Fibroblast of villous mesenchyme (primary cell): Measurements from ENCODE around the gene GPS2. TPM values are rescaled to one million over a fixed set of nuclear protein-coding genes. Genes with fewer than 3 reads are reported as not detected.
A peak's percentile ranks its signal among the peaks of the same experiment; 100 is the strongest.
"Not testable (repeated sequence)": the region's sequence is repeated elsewhere in the genome, so short reads cannot be mapped to it uniquely, and the experiment has no call there.

Experiments used
- DNase-seq: peaks from one replicate; pipeline ENCODE4 v3.0.0-alpha.2; 2010; ENCODE audit warnings: low read depth
- H3K4me3 ChIP-seq: 2 replicates; pipeline ENCODE4 v1.5.1; 2011; ENCODE audit warnings: low read depth, mild to moderate bottlenecking, low read length
- total RNA-seq: library from RNA; depleted of rRNA; stranded (reverse); fragments of >200 nt; gene quantifications from 2 replicates; pipeline ENCODE4 v1.2.3, GENCODE V29; 2012
- TF ChIP-seq, protein P1 (sequence below): IDR thresholded peaks from 2 replicates; pipeline ENCODE4 v1.5.1; 2012; ENCODE audit warnings: low read depth, mild to moderate bottlenecking, low read length; ENCODE audit not compliant: insufficient read depth

GPS2 gene
- total RNA-seq, 1 donor = 45.3 TPM

DNA sequence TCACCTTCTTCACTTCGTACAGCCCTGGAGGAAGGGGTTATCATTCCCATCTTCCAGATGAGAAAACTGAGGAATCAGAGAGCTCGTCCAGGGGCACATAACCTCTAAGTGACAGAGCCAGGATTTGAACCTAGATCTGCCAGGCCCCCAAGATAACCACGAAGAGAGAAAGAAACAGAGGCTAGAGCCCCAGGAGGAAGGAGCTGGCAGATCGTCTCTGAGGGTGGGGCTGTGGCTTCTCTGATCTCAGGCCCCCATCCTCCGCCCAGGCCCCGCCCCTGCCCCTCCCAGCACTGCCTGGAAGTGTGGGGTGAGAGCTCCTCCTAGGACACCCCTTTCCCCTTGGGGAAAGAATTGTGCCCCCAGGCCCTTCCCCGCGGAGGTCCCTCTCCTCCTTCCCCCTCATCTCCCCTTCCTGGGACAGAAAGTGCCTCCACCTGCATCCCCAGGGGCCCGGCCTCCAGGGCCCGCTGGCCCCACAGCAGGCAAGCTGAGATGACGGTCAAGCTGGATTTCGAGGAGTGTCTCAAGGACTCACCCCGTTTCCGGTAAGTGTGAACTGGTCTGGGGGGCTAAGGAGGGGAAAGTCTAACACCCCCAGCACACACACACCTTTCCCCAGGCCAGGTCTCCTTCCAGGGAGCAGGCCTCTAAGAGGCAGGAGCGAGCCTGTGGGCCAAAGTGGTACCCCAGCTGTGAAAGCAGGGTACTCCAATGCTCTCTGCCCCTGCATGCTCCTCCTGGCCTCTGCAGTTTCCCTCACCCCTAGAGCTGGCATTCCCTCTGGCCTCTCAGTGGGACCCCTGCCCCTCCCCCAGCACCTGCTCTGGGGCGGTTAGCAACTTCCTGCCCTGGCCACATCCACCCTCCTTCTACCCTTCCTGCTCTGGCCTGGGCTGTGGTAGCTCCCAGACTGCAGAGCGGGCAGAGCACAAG lies 21.3 kb upstream of the GPS2 start, which contains the start of gene ACAP1:
Gene ACAP1 (plus strand): TSS at position 290 of the 936 bp plus-strand sequence. CDS start 206 bp downstream, at position 496.
- no peak within 1 kb of the TSS for H3K4me3 ChIP-seq
- no peak for DNase-seq
- TF ChIP-seq, protein P1, sequence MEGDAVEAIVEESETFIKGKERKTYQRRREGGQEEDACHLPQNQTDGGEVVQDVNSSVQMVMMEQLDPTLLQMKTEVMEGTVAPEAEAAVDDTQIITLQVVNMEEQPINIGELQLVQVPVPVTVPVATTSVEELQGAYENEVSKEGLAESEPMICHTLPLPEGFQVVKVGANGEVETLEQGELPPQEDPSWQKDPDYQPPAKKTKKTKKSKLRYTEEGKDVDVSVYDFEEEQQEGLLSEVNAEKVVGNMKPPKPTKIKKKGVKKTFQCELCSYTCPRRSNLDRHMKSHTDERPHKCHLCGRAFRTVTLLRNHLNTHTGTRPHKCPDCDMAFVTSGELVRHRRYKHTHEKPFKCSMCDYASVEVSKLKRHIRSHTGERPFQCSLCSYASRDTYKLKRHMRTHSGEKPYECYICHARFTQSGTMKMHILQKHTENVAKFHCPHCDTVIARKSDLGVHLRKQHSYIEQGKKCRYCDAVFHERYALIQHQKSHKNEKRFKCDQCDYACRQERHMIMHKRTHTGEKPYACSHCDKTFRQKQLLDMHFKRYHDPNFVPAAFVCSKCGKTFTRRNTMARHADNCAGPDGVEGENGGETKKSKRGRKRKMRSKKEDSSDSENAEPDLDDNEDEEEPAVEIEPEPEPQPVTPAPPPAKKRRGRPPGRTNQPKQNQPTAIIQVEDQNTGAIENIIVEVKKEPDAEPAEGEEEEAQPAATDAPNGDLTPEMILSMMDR = no peak

DNA sequence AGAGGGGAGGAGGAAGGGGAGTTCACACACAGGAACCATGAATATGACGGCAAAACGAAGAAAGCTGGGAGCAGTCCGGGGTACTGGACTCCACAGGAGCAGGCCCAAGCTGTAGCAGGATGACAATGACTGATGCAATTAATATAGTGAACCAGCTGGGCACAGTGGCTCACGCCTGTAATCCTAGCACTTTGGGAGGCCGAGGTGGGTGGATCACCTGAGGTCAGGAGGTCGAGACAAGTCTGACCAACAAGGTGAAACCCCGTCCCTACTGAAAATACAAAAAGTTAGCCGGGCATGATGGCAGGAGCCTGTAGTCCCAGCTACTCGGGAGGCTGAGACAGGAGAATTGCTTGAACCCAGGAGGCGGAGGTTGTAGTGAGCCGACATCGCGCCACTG lies 20.6 kb upstream of the GPS2 start:
- DNase-seq, H3K4me3 ChIP-seq: not testable (repeated sequence)

DNA sequence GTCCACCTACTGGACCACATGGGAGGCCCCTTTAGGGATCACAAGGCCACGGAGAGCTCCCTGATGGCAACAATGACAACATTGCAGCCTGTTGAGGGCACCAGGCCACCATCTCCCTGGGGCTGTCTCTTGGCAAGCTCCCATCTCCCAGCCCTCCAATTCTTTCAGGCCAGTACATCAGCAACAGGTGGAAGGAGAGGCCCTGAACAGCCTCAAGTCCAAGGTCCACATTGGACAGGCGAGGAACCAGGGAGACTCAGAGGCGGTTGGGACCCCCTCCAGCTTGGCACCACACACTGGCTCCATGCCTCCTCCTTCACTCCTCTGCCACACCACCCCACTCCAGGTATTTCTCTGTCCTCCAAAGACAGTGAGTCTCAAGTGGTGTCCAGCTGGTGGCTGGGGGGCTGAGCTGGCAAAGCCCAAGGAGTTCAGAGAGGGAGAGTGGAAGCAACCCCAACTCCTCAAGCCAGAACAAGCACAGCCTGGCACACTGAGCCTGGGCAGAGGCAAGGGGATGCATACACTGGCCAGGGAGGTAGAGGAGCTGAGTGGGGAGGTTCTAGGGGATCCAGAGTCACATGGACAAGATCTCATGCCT lies 19.9 kb upstream of the GPS2 start:
- no peak for DNase-seq
- no peak overlapping the region for H3K4me3 ChIP-seq
- TF ChIP-seq, protein P1 = no peak

DNA sequence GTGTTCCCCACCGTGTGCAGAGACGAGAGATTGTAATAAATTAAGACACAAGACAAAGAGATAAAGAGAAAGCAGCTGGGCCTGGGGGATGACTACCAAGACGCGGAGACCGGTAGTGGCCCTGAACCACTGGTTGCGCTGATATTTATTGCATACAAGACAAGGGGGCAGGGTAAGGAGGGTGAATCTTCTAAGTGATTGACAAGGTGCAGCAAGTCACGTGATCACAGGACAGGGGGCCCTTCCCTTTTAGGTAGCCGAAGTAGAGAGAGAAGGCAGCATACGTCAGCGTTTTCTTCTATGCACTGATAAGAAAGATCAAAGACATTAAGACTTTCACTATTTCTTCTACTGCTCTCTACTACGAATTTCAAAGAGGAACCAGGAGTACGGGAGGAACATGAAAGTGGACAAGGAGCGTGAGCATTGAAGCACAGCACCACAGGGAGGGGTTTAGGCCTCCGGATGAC lies 17.5 kb upstream of the GPS2 start:
- H3K4me3 ChIP-seq, DNase-seq: not testable (repeated sequence)

DNA sequence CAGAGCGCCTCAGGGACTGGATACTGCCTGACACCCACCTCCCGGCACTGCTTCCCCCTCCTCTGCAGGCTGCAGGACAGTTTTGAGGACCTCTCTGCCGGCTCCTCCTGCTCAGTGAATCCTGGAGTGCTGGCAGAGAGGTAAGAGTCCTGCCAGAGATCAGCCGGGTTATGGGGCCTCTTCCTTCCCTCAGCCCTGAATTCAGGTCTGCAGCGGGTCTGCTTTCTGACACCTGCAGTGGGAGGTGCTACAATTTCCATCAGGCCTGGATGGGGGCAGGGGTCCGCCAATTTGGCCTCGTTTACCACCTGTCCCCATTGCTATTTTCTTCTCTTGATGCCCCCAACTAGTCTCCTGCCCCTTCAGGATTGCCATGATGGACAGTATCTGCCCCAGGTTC lies 17.0 kb upstream of the GPS2 start:
- TF ChIP-seq, protein P1 = no peak

DNA sequence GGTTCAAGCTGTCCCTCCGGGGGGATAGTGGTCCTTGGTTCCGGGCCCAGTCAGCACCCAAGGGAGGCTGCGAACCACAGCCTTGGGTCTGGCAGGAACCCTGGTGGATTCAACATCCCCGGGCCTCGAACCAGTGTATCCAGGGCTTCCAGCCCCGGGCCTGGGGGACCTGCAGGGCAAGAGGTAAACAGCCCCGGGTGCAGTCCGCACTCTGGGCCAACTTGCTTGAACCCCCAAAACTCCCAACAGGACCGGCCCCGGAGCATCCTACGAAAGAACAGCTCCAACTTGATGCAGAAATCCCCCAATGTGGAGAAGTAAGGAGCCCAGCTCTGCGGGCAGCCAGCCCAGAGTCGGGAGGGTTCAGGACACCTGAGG lies 15.5 kb upstream of the GPS2 start:
- DNase-seq = no peak
- H3K4me3 ChIP-seq = peak overlapping the region; percentile 90
- TF ChIP-seq, protein P1 = no peak

More for the DNA sequence above, 17.0 kb upstream of the GPS2 start:
- no peak for DNase-seq
- H3K4me3 ChIP-seq = no peak overlapping the region

DNA sequence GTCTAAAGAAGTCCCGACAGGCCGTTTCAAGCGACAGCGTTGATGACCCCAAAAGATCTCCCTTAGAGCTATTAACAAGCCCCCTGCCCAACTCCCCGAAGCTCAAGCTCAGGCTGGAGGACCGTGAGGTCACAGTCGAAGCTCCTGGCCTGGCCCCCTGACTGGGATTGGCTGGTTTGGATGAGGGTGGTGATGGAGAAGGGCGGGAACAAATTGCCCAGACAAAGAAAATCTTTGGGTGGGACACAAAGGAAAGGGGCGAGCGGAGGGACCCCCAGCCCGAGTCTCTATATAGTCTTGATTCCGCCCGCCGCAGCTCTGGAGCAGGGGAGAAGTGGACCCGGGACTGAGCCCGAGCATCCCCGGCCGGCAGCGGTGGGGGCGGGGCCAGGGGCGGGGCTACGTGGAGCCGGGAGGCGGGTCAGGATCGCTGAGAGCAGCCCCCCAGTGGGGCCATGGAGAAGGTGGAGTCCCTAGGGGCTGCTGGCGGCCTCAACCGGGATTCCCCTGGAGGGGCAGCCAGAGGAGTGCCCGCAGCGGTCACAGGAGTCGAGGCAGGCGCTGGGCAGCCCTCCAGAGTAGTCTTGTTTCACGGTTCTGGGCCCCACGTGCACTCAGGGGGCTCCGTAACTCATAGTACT lies 15.0 kb upstream of the GPS2 start:
- H3K4me3 ChIP-seq = peak overlapping the region; percentile 90
- TF ChIP-seq, protein P1 = no peak
- peak; percentile 74 for DNase-seq
